ENCODE measurements around the gene HIVEP3.

HIVEP3 gene

GRCh38 chr1:41583658-41584547, 334.8 kb downstream of the HIVEP3 start:
- DNase-seq (ENCODE audit: low read depth in 2 of 2): no peak

- DNase-seq (ENCODE audit: low read depth in 2 of 2): no peak
These were observed 335.7 kb downstream of the HIVEP3 start for GRCh38 chr1:41582851-41583657.

DNA sequence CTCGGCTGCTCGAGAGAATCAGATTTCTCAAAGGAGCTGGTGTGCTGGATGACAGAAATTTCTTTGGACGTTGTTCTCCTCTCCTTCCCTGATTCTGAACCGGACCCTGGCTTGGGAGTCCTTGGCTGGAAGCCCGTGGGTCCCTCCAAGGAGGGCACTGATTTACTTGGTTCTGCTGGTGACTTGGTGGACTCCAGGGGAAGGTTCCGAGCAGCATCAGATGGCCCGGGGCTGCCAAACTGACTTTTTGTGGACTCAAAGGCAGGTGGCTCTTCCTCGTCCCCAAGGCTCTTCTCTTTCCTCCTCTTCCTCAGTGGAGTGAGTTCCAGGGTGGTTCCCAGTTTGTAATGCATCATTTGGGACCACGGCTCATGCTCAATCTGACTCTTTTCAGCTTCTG, 336.4 kb downstream of the HIVEP3 start:
- no peak for DNase-seq (ENCODE audit: low read depth in 2 of 2)

DNA sequence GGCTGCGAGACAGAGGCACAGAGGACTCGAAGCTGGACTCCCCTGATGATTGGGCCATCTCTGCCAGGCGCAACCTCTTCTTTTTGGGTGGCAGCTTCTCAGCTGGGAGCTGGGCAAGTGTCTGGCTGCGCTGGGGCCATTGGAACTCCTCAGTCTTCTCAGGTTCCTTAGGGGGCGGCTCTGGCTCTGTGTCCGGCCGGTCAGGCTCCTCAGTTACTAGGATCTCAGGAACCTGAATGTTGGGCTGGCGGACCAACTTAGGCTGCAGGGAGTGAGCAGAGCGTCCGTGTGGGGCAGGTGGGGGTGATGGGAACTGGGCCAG, 336.8 kb downstream of the HIVEP3 start:
- no peak for DNase-seq (ENCODE audit: low read depth in 2 of 2)

GRCh38 chr1:41581216-41582003, 337.3 kb downstream of the HIVEP3 start:
- no peak for DNase-seq (ENCODE audit: low read depth in 2 of 2)

GRCh38 chr1:41580520-41581172, 338.1 kb downstream of the HIVEP3 start:
- DNase-seq (ENCODE audit: low read depth in 2 of 2): no peak

GRCh38 chr1:41580021-41580420, 338.7 kb downstream of the HIVEP3 start:
- no peak for DNase-seq (ENCODE audit: low read depth in 2 of 2)

GRCh38 chr1:41578712-41579335, 339.9 kb downstream of the HIVEP3 start:
- no peak for DNase-seq (ENCODE audit: low read depth in 2 of 2)

- DNase-seq (ENCODE audit: low read depth in 2 of 2): no peak
These were observed 342.1 kb downstream of the HIVEP3 start for GRCh38 chr1:41576620-41577019.

DNA sequence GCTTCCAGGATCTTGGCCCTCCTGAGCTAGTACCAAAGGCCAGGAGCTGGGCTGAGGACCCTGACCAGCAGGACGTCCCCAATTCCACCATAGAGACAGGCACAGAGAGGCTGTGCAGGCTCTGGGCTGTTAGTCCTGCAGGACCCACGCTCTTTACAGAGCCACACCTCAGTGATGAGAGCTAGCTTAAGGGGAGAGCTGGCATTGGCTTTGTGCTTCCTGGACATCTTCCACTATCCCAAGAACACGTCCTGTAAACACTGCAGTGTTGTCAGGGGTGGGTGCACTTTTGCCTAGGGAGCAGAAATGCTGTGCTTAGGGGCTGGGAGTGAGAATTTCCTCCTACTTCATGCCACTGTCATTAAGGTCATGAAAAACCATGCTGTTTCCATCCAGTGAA, 342.5 kb downstream of the HIVEP3 start:
- DNase-seq (ENCODE audit: low read depth in 2 of 2): no peak

DNA sequence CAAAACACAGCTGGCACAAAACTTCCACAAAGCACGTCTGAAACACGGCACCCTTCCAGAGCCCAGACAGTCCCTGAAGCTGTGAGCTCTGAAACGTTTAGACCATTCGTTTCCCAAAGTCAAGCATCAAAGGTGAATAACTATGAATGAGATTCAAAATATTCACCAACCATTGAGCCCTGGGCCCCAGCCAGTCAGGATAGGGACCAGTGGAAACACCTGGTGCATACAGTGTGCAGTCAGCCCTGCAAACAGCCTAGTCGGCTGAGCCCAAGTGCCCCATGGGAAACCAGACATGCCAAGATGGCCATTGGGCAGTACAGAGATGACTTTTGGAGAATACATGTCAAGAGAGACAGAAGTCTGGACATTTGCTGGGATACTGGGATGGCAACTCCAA, 343.9 kb downstream of the HIVEP3 start:
- no peak for DNase-seq (ENCODE audit: low read depth in 2 of 2)

DNA sequence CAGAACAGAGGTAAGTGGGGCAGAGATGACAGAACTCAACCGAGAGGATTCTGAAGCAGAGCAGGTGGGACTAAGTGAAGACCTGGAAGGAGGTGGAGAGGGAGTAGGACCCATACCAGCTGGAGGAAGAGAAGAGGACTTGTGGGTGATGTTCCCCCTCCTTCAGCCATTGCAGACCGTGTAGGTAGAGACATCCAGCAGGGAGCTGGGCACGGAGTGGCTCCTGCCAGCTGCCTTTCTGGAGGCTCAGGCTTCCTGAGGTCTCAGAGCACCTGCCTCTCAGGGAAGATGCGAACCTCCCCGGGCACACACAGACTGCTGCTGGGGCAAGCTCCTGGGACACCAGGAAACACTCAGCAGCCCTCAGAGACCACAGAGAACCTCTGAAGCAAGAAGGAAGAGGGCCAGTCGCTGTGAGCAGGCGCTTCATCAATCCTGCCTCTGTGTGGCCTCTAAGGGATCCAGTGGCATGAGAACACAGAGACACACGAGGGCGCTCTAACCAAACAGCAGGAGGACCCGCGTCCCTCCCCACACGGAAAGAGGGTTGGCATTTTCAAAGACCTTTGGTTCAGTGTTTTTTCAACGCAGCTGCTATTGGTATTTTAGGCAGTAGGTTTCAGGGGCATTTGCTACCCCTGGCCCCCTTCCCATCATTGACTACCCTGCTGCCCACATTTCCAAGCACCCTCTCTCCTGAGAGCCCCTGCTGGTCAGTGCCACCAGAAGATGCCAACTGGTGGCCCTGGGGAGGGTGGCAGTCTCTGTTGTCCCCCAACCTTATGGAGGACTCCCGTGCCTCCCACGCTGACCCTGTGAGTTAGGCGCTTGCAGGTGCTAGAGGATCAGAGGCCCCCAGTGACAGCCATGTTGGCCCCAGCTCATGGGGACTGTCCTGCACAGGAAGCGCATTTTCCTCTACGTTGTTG, 344.7 kb downstream of the HIVEP3 start:
- DNase-seq (ENCODE audit: low read depth in 2 of 2): peak; percentile 63 to 78

GRCh38 chr1:41573194-41573593, 345.5 kb downstream of the HIVEP3 start:
- DNase-seq (ENCODE audit: low read depth in 2 of 2): no peak

- no peak for DNase-seq (ENCODE audit: low read depth in 2 of 2)
These were observed 346.5 kb downstream of the HIVEP3 start for GRCh38 chr1:41572224-41572623.

- DNase-seq (ENCODE audit: low read depth in 2 of 2): no peak
These were observed 347.7 kb downstream of the HIVEP3 start for GRCh38 chr1:41571041-41571440.

GRCh38 chr1:41568204-41568603, 350.5 kb downstream of the HIVEP3 start:
- DNase-seq (ENCODE audit: low read depth in 2 of 2): no peak

- no peak for DNase-seq (ENCODE audit: low read depth in 2 of 2)
These were observed 351.8 kb downstream of the HIVEP3 start for GRCh38 chr1:41566969-41567368.

- no peak for DNase-seq (ENCODE audit: low read depth in 2 of 2)
These were observed 352.3 kb downstream of the HIVEP3 start for GRCh38 chr1:41566274-41566885.

DNA sequence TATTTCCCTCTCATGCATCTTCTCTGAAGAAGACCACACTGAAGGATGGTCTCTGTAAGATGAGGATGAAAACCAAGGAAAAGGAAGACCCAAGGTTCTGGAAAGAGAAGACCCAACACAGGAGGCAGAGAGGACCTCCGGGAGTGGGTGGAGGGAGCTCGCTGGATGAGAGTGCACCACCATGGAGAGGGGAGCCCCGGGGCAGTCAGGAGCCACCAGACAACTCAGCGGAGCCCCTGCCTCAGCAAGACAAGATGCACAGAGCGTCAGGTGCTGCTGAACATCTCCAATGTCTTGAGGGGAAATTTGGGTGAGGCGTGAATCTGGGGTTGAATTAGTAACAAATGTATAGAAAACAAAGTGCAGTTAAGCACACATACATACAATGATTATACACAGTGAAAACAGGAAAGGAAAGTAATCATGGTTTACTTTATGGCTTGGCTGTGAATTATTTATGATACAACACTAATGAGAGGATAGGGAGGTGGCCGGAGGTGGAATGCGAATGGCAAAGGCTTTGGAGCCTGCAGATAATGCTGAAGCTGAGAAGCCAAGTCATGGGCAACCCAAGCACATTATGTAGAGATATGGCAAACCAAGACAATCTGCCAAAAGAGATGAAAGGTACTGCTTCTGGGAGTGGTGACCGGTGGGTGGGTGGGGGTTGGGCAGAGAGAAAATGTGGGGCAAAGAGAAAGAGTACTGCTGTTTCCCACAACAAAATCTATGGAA, 353.8 kb downstream of the HIVEP3 start:
- DNase-seq (ENCODE audit: low read depth in 2 of 2): no peak
